H1 (cell line): ENCODE measurements around the gene VIT.

Experiments used
- CBX5 ChIP-seq: fragments of 300-800, 300-1000 bp; sonication (generic); IDR thresholded peaks from 2 replicates; pipeline ENCODE4 v1.7.1; 2016; ENCODE audit warnings: antibody characterized with exemption, low read length, low read depth
- CREB1 ChIP-seq: IDR thresholded peaks from 2 replicates; pipeline ENCODE4 v1.6.1; 2012; ENCODE audit warnings: inconsistent platforms
- EGR1 ChIP-seq: IDR thresholded peaks from 2 replicates; pipeline ENCODE4 v1.6.1; 2011; ENCODE audit warnings: low read depth, low read length, borderline replicate concordance
- KDM5A ChIP-seq: fragments of 200-600 bp; IDR thresholded peaks from 2 replicates; pipeline ENCODE4 v1.7.1; 2012; ENCODE audit warnings: mild to moderate bottlenecking, low read length, inconsistent platforms, mixed read lengths
- POLR2A ChIP-seq, 2 experiments: IDR thresholded peaks; 1 replicate in 1 of 2; 2 replicates in 1 of 2; pipeline ENCODE4 v1.6.1; 2011; ENCODE audit warnings: low read depth in 2 of 2, low read length in 2 of 2, mild to moderate bottlenecking in 2 of 2; ENCODE audit errors: control extremely low read depth in 1 of 2
- POLR2AphosphoS5 ChIP-seq: IDR thresholded peaks from 2 replicates; pipeline ENCODE4 v1.6.1; 2011; ENCODE audit warnings: low read depth, low read length
- SIN3A ChIP-seq, 2 experiments: IDR thresholded peaks in 1 of 2; conservative IDR thresholded peaks in 1 of 2; 2 replicates each; pipeline ENCODE4 v1.6.1; 2011 to 2012; ENCODE audit warnings: low read length in 2 of 2, improper control_type of control experiment in 1 of 2, low read depth in 1 of 2, mild to moderate bottlenecking in 1 of 2
- SRF ChIP-seq: IDR thresholded peaks from 2 replicates; pipeline ENCODE4 v1.6.1; 2011; ENCODE audit warnings: mild to moderate bottlenecking, low read depth, low read length, moderate library complexity
- TAF1 ChIP-seq: IDR thresholded peaks from 2 replicates; pipeline ENCODE4 v1.6.1; 2011; ENCODE audit warnings: mild to moderate bottlenecking, low read depth, low read length
- ZNF274 ChIP-seq: IDR thresholded peaks from 2 replicates; pipeline ENCODE4 v1.7.0; 2012; ENCODE audit warnings: low read length, borderline replicate concordance; ENCODE audit errors: extremely low read depth
- TF ChIP-seq, protein P1 (sequence below), 3 experiments: IDR thresholded peaks; 1 replicate in 2 of 3; 2 replicates in 1 of 3; pipeline versions ENCODE4 v1.5.1 to v1.6.1; 2011; ENCODE audit warnings: low read length in 3 of 3, mild to moderate bottlenecking in 3 of 3, inconsistent platforms in 2 of 3, low read depth in 1 of 3, moderate library complexity in 1 of 3; ENCODE audit not compliant: insufficient read depth in 1 of 3; ENCODE audit errors: control extremely low read depth in 1 of 3

- TF ChIP-seq, protein P1, sequence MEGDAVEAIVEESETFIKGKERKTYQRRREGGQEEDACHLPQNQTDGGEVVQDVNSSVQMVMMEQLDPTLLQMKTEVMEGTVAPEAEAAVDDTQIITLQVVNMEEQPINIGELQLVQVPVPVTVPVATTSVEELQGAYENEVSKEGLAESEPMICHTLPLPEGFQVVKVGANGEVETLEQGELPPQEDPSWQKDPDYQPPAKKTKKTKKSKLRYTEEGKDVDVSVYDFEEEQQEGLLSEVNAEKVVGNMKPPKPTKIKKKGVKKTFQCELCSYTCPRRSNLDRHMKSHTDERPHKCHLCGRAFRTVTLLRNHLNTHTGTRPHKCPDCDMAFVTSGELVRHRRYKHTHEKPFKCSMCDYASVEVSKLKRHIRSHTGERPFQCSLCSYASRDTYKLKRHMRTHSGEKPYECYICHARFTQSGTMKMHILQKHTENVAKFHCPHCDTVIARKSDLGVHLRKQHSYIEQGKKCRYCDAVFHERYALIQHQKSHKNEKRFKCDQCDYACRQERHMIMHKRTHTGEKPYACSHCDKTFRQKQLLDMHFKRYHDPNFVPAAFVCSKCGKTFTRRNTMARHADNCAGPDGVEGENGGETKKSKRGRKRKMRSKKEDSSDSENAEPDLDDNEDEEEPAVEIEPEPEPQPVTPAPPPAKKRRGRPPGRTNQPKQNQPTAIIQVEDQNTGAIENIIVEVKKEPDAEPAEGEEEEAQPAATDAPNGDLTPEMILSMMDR (IDR thresholded peaks at IDR 0.05; ENCODE audit: control extremely low read depth in 1 of 3, insufficient read depth in 1 of 3, low read depth in 1 of 3, low read length in 3 of 3) = no peak
- TF ChIP-seq POLR2A (IDR thresholded peaks at IDR 0.05; ENCODE audit: control extremely low read depth in 1 of 2, low read depth in 2 of 2, low read length in 2 of 2) (no peak), SRF (no peak), TAF1 (no peak), KDM5A (no peak), POLR2AphosphoS5 (no peak), SIN3A (conservative IDR thresholded peaks at IDR 0.05 in 1 of 2, IDR thresholded peaks at IDR 0.05 in 1 of 2; ENCODE audit: low read depth in 1 of 2, low read length in 2 of 2) (no peak), EGR1 (no peak), CREB1 (no peak), ZNF274 (no peak), CBX5 (no peak)
Measured at GRCh38 chr2:36655453-36655852, 41.1 kb upstream of the VIT start.
